Measurements from ENCODE around the gene REELD1. TPM values are rescaled to one million over a fixed set of nuclear protein-coding genes. Genes with fewer than 3 reads are reported as not detected.

Gene REELD1
- not detected for polyA plus RNA-seq (2013, experiment 1 of 2; ENCODE audit: insufficient read length)
- polyA plus RNA-seq (2013, experiment 2 of 2; ENCODE audit: insufficient read length) = not detected

DNA sequence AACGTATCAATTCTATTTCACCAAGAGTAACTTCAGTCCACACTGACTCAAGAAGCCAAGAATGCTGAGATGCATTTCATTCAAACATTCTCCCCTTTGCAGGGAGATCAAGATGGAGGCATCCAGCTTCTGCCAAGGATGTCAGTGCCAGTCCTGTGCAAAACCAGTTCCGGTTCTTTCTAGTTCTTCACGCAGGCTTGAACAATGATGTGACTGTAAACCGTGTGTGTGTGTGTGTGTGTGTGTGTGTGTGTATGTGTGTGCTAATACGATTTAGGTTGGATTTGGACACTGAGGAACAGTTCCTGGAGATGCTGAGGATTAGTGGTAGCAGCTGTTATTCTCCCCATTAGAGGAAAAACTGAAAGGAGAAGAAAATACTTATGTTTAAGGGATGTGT lies at the start of gene REELD1:
Gene REELD1 (plus strand): TSS at position 301 of the 400 bp plus-strand sequence. CDS start 2,415 bp downstream, outside the sequence.
- no peak for DNase-seq

DNA sequence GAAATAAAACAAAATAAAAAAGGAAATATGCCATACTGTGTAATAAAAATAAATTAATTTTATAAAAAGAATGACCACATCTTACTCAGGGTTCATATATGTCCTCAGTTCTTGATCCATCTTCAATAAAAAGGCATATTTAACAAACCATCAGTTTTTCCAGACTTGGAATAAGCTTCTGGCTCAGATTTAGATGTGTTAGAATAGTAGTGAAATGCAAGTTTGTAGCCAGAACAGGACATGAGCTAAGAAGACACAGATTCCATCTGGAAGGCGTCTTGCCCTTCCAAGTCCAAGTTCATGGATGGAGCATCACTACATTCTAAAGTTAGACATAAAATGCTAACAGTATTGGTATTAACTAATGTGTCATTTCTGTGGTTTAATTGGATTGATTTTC lies 49.1 kb upstream of the REELD1 start:
- DNase-seq = no peak

DNA sequence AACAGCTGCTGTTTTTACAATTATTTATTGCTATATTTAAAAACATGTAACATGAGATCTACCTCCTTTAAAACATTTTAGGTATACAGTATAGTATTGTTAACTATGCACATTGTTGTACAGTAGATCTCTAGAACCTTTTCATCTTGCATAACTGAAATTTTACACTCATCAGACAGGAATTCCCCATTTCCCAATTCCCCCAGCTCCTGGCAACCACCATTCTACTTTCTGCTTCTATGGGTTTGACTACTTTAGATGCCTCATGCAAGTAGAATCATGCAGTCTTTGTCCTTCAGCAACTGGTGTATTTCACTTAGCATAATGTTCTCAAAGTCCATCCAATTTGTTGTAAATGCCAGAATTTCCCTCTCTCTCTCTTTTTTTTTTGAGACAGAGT lies 48.5 kb upstream of the REELD1 start:
- DNase-seq = peak; percentile 65

DNA sequence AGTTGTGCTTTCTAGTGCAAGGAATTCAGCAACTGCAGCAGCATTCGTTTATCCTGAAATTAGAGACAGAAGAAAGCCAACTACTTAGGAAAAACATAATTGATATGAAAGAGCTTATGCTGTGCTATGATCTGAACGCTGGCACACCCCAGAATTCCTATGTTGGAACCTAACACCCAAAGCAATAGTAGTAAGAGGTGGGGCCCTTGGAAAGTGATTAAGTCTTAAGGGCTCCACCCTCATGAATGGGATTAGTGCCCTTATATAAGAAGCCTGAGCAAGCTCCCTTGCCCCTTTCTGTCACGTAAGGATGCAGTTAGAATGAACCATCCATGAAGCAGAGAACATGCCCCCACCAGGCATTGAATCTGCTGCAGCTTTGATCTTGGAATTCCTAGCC lies 44.2 kb upstream of the REELD1 start:
- DNase-seq = no peak

DNA sequence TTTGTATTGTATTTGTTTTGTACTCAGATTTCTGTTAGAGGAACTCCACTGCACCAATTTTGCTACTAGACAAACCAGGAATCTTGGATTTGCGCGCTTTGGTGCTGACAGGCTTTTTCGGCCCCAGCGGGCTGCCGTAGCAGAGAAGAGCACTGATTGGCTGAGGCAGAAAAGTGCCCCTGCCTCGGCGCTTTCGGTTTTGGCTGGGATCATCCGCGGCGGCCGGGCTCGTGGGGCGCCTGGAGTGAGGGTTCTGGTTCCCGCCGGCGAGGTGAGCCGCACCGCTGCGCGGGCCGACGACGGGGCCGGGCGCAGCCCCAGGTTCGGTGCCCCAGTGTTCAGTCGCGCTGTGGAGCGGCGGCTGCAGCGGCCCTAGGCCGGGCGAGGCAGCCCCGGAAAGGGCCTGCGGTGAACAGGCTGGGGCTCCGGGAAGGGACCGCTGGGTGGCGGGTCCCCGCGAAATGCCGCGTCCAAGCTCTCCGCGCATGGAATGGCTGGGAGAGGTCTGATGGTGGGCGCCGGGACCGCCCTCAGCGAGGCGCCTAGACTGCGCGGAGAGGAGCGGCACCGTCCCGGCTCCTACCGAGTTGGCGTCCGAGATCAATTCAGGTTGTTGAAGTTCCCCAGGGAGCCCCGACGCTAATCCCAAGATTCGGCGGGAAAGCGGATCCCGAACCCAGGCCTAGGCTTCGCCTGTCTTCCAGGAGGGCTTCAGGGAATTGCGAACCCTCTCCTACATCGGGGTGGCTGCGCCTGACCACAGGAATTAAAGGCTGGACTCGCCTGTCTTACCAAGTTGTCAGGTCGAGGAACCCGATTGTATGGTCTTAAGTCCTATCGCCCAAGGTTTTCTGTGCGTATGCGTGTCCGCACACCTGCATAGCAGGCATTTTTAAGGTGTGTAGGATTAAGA lies 38.5 kb upstream of the REELD1 start, which contains the start of gene LSM6:
Gene LSM6 (plus strand): TSS at position 178 of the 913 bp plus-strand sequence. CDS start 7,204 bp downstream, outside the sequence.
- peak; percentile 90 for DNase-seq

DNA sequence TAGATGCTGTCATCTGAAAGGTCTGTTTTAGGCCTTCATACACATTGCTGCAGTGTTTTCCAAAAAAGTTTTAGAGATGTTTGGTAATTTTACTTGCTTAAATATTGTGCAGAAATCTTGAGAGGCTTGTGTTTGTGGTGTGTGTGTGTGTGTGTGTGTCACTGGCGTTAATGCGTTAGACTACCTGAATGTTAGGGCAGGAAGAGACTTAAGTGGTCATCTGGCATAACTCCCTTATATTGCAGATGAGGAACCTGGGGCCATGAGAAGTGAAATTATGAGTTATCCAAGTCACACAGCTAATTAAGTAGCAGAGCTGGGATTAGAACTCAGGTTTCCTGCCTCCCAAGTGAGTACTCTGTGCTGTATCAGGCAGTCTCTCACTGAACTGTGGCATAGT lies 37.4 kb upstream of the REELD1 start:
- DNase-seq = no peak

DNA sequence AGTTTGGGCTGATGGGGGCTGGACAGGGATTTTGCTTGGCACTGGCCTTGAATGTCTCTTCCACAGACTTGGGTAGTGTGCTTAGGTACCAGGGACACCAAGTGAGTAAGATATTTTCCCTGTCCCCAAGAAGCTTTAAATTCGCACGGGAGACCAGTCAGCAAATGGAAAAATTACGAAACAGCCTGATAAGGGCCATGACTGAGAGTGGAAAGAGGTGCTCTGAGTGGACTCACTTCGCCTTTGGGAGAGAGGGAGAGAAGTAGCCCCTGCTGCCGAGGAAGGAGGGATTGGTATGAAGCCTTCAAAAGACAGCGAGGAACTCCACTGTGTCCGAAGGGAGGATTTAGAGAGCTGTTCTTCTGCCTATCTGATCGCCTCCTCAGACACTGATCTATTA lies 36.2 kb upstream of the REELD1 start:
- DNase-seq = no peak

DNA sequence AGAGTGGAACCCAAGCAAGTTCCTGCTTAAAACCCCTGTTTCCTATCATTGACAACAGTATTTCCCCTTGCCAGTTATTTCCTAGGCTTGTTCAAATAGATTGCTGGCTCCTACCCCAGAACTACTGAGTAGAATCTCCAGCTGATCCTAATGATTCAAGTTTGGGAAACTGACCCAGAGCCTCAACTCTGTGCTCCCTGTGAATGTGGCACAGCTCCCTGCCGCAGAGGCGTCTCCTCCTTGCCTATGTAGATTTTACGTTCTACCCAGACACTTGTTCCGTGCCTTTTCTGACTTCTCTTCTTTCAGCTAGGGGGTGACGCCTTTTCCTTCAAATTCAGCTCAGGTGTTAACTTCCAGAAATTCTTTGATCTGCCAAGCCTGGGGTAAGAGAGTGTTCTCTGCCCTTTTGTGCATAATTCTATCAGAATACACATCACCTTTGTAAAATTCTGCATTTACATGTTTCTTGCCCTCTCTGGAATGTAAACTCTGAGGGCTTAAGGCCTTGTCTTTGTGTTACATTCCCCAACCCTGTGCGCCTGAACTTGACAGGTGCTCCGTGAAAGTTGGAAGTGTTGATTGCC lies 34.5 kb upstream of the REELD1 start:
- no peak for DNase-seq

DNA sequence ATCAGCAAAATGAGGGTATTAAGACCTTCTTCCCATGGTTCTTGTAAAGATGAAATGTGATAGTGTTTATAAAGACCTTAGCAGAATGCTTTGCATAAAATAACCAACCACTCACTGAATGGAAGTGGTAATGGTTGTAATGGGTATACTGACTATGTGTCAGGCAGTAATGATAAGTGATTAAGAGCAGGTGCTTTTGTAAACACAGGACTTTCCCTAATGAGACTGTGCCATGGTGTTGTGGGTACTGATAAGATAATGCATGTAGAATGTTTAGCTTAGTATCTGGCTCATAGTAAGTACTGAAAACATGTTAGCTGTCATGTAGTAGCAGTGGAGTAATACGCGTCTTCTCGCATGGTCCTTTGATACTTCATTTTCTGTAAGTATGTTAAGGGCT lies 31.9 kb upstream of the REELD1 start:
- DNase-seq = no peak

DNA sequence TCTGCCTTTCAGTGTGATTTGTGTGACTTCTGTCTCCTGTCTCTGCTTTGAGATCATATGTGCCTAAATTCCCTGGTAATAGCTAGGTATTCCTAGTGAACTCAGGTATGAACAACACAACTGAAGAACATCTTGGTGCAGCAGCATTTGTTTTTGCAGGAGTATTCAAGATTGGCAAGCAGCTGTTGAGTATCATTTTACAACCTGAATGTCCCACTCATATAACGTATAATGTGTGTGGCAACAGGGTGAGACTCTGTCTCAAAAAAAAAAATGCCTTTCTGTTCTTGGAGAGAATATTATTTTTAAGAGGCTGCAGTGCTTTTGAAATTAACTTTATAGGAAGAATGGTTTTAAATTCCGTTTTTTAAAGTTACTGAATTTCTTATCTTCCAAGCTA lies 31.1 kb upstream of the REELD1 start:
- no peak for DNase-seq

DNA sequence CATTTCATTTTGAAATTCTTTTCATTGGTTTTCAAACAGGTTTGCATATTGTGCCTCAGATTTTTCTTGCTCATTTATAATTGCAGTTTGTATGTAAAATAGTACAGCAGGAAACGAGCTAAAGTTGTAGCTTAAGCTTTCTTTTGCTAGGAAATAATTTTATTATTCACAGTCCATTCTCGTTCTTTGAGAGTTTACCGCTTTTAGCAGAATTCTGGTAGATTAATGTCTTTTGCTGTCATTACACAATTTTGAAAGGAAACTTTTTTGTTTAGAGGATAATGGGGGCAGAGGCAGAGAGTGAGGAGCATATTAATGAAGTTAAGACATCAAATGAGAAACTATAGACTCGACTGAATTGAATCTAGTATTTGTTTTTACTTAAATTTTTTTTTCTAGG lies 28.3 kb upstream of the REELD1 start:
- DNase-seq = no peak

DNA sequence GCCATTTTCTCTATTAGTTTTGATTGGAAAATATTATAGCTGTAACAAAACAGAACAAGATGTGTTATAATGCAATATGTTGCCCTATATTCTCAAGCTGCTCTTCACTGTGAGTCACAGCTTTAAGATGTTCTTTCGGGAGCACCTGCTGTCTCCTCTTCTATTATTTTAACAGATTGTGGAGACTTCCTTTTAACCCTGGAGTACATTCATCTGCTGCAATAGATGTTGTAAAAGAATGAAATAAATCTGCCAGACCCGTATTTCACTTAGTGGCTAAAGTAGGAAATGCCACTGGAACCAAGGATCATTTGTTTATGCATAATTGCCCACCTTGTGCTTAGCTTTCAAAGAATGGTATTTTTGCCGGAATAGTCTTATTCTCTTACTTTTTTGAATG lies 27.7 kb upstream of the REELD1 start:
- no peak for DNase-seq

DNA sequence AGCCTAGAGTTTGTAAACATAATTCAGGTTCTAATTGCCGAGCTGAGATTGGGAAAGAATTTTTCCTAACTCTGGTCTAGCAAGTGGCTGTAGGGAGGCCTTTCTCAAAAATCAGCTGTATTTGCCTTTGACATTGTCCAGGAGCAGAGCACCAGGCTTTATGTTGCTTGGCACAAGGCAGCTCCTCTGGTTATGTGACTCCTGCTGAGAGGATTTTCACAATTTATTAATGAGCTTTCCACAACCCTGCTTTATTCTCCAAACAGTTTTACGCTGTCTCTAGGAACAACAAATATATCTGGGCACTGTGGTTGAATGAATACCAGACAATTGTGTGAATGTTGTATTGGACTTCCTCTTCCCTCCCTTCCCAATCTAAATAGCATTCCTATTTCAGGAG lies 23.9 kb upstream of the REELD1 start:
- no peak for DNase-seq

DNA sequence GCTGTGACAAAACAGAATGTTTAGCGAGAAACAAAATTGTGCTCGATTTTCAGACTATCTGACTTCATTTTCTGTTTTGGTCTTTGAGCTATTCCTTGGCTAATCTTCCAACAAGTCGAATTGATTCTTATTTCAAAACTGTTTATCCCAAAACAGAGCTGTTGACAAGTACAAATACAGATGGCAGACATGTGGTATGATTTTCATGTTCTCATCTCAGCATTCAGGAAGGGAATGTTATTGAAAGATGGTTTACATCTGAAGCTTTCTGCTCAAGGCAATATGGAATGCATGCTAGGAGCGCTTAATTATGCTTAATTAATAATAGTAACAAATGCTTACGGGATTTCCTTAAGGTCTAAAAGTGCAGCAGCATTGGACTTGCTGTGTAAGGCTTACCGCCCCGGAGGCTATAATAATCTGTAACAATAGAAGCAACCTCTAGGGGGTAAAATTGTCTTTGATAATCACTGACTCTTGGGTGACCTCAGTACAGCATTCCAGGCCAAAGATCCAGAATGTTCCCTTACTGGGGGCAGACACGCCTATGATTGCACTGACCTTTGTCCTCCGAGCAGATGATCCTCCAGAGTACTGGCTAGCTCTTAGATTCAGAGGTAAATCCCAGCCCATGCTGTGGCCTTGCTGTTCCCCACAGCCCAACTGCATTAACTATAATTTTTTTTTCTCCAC lies 22.4 kb upstream of the REELD1 start:
- DNase-seq = peak; percentile 22

DNA sequence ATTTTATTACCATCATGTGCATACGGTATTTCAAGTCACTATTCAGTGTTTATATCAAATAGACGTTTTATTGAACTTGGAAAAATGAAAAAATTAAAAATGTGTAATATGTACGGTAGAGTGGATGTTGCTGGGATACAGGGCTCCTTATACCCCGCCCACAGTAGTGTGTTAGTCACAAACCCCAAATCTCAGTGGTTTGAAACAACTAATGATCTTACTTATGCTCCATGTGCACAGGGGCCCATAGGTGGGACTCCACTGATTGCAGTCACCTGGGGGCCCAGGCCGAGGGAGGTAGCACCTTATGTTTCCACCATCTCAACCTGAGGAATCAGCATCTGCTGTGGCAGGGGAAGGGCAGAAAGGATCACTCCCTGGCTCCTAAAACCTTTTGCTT lies 20.7 kb upstream of the REELD1 start:
- DNase-seq = no peak

DNA sequence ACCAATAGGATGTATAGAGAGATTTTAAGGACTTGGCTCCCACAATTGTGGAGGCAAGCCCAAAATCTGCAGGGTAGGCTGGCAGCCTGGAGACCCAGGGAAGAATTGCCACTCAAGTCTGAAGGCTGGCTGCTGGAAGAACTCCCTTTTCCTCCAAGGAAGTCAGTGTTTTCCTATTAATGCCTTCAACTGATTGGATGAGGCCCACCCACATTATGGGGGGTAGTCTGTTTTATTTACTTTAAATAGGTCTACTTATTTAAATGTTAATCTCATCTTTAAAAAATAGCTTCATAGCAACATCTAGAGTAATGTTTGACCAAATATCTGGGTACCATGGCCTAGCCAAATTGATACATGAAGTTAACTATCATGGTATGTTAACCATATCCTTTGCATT lies 20.1 kb upstream of the REELD1 start:
- DNase-seq = no peak

DNA sequence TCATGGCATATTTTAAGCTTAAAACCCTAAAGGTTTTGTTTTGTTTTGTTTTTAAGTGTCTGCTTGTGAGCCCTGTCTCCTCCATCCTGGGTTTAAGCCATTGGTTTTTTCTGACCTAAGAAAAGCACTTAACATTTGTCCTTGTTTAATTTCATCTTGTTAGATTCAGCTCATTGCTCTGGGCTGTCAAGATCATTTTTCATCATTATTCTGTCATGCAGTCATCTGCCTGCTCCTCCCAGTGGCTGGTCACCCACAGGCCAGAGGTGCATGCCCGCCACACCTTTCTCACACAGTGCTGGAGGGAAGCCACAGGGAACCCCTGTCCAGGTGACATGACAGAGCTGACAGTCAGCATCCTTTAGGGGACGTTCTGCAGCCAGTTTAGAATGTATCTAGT lies 11.7 kb upstream of the REELD1 start:
- no peak for DNase-seq

DNA sequence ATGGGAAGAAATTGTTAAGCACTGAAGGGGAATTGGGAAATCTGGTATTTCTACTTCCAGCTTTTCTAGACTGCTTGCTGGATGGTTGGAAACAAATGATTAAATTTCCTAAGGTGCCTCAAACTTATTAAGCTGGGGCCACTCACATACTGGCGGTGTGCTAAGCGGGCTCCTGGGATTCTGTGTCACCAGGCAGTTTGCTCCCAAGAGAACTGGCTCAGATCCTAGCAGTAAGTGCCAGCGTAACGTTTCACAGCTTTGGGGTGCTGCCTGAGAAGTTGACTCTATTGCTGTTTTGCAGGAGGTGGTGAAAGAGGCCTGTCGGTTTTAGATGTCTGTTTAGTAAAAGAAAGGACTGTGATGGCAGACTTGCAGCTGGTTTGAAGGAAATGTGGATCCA lies 6.9 kb upstream of the REELD1 start:
- DNase-seq = no peak

DNA sequence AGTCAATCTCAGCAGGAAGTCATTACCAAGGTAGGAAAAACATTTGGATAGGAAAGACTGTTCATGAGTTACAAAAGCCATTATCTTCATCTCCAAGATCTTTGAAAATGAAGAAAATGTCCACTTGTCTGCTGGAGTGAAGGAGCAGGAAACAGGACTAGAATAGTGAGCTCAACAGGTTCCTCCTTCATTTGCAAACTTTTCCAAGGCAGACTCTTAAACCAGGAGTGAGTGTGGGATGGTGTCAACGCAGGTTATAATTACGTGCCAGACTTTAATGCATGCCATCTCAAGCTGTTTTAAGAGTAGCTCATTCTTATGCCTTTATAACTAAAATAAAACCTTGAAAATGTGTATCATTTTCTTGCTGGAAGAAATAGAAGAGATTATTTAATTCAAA lies 3.4 kb upstream of the REELD1 start:
- DNase-seq = no peak

DNA sequence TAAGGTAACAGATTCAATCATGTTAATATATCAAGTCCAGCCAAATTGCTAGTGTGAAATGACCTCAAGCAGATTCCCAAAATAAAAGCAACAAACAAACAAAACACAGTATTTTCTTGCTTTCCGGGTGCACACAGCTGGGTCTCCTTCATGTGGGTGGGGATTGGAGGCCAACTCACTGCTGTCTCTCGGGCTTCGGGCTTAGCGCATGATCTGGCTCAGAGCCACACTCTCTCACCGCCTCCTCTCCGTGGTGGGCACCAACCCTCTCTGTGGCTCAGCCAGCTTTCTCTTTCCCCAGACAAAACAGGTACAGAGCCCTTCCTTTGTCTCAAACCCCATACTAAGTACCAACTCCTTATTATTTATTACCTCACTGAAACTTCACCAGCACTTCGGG lies 2.9 kb upstream of the REELD1 start:
- DNase-seq = no peak

DNA sequence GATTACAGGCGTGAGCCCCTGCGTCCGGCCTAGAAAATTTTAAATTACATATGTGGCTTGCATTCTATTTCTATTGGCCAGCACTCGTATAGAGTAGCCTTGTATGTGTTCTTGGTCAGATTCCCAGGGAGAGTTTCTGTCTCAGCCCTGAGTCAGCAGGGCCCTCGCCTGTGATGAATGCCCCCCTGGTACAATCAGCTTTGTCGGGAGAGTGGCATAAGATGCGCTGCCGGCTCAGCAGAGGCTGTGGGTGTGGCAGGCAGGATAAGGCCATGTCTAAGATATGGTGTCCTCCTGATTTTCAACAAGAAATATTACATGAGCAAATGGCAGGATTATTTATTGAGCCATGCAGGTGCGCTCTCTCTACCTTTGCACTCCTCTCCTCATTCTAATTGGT lies 1.6 kb upstream of the REELD1 start:
- no peak for DNase-seq

DNA sequence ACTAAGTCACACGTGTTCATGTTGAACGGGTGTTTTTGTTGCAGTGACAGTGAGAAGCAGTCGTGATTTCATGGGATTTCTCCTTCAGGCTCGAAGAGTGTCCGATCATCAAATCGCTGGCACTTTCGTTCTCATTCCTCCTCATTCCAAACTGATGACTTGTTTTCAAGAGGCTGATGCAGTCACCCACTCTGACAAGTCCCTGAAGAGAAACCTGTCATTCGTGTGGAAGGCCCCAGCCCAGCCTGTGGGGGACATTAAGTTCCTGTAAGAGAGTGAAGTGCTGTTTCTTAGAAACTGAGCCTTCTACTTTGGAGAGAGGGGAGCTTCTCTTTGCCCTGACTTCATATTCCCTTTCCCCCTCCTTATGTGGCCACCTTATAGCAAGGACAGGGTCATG lies 8.0 kb downstream of the REELD1 start:
- peak; percentile 64 for DNase-seq

DNA sequence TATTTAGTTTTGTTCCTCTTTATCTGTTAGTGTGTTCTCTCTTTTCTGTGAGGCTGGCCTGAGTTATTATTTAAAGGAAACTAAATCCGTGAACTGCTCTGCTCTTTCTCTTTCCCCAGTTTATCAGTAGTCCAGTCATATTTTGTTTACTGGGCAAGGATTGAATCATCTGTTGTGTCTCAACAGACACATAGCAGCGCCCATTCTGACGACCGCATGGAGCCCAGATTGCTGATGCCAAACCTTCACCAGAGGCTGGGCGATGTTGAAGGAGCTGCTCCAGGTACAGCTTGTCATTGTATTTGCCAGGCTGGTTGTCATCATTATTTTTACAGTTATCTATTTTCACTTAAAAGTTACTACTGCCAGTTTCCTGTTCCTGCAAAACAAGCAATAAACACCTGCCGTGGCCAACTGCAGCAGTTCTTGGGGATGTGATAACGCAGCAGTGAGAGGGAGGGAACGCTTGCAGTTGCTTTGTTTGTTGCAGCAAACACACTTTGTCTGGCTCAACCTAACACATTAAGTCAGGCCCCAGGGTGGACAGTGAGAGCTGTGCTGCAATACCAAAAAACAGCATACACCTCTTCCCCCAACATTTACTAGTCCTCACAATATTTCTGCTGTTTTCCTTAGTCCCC lies 10.1 kb downstream of the REELD1 start:
- no peak for DNase-seq

Measured in fibroblast of skin of scalp (primary cell).